Testis (tissue), 3 donors: ENCODE measurements around the gene LLPH. TPM values are rescaled to one million over a fixed set of nuclear protein-coding genes. Genes with fewer than 3 reads are reported as not detected.

Experiments
- DNase-seq: peaks from one replicate; pipeline ENCODE4 v3.0.0-alpha.2; 2019
- H3K27ac ChIP-seq, 2 donors: fragments of 200-600 bp; sonication (generic); one replicate each; pipeline ENCODE4 v1.5.1; 2019
- H3K27me3 ChIP-seq: fragments of 200-600 bp; sonication (generic); one replicate; pipeline ENCODE4 v1.5.1; 2019
- H3K36me3 ChIP-seq: fragments of 200-600 bp; sonication (generic); one replicate; pipeline ENCODE4 v1.5.1; 2017; ENCODE audit warnings: low read depth; ENCODE audit errors: missing control alignments
- H3K4me1 ChIP-seq: fragments of 200-600 bp; sonication (generic); one replicate; pipeline ENCODE4 v1.5.1; 2019
- H3K4me3 ChIP-seq, 2 donors: fragments of 200-600 bp; sonication (generic); one replicate each; pipeline ENCODE4 v1.5.1; 2017 to 2019
- H3K9me3 ChIP-seq: fragments of 200-600 bp; sonication (generic); one replicate; pipeline ENCODE4 v1.5.1; 2017
- POLR2A ChIP-seq: fragments of 450-650 bp; IDR thresholded peaks from one replicate; pipeline ENCODE4 v1.6.1; 2017; ENCODE audit warnings: antibody characterized with exemption, mild to moderate bottlenecking, moderate library complexity
- WGBS, 2 donors: methylation state at CpG; one replicate each; pipeline ENCODE4 v1.1.5; 2018; 5-methylcytosine and 5-hydroxymethylcytosine counted together
- intact Hi-C: fragments of 100-400 bp; cut with DNase I; formaldehyde crosslinking; loops from one replicate; pipeline ENCODE4 v1.15.1; 2023; ENCODE audit warnings: low total_unique reads
- polyA plus RNA-seq: library from polyadenylated mRNA; stranded (reverse); fragments of 350-450 nt; fragmentation: Illumina TruSeq; extraction: RNeasy Lipid Tissue Mini Kit (QIAGEN cat#74804); gene quantifications from one replicate; pipeline ENCODE4 v1.2.3, GENCODE V29; 2014; ENCODE audit warnings: low read depth, low replicate concordance; ENCODE audit not compliant: insufficient read depth
- total RNA-seq, 2 donors: library from RNA; depleted of rRNA; stranded (reverse); fragments of >200 nt; gene quantifications; one replicate each; pipeline ENCODE4 v1.2.3, GENCODE V29; 2016
- TF ChIP-seq, protein P1 (sequence below), 3 experiments: fragments of 450-650 bp in 2 of 3; fragments of 200-600 bp in 1 of 3; sonication (generic) in 1 of 3; IDR thresholded peaks; one replicate each; pipeline ENCODE4 v1.5.1; 2016 to 2019; ENCODE audit warnings: antibody characterized with exemption in 3 of 3, mild to moderate bottlenecking in 2 of 3, moderate library complexity in 1 of 3

The LLPH gene
- total and polyA plus RNA-seq, 3 donors from 2014 or later = 12.9 to 36.5 (median 17.3) TPM

DNA sequence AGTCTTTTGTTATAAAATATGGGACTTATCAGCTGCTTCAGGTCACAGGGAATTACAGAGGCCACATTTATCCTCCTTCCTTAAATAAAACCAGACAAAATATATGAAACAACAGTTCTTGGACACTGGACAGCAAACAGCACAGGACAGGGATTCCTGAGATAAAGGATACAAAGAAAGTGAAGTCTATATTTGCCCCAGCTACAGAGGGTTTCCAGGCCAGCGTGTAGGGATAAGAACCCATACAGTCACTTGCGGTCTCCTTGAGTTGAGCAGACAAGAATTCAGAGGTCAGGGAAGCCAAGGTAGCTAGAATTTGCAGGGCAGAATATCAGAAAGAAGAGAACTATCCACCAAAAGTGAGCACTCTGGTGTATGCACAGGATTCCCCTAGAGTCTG, 8.8 kb upstream of the LLPH start:
- no peaks in the 10 kb centered on the region for H3K9me3 ChIP-seq
- no peak for DNase-seq
- no peak overlapping the region for H3K27ac ChIP-seq
- H3K4me3 ChIP-seq = no peak overlapping the region
- H3K36me3 ChIP-seq = no peaks in the 10 kb centered on the region
- intact Hi-C loops = no loop called here
- no peaks in the 10 kb centered on the region for H3K27me3 ChIP-seq
- WGBS, 2 donors = 96% methylated on average over 2 of the region's 2 CpGs
- H3K4me1 ChIP-seq = no peaks in the 10 kb centered on the region
- TF ChIP-seq POLR2A = no peak
- TF ChIP-seq, protein P1, sequence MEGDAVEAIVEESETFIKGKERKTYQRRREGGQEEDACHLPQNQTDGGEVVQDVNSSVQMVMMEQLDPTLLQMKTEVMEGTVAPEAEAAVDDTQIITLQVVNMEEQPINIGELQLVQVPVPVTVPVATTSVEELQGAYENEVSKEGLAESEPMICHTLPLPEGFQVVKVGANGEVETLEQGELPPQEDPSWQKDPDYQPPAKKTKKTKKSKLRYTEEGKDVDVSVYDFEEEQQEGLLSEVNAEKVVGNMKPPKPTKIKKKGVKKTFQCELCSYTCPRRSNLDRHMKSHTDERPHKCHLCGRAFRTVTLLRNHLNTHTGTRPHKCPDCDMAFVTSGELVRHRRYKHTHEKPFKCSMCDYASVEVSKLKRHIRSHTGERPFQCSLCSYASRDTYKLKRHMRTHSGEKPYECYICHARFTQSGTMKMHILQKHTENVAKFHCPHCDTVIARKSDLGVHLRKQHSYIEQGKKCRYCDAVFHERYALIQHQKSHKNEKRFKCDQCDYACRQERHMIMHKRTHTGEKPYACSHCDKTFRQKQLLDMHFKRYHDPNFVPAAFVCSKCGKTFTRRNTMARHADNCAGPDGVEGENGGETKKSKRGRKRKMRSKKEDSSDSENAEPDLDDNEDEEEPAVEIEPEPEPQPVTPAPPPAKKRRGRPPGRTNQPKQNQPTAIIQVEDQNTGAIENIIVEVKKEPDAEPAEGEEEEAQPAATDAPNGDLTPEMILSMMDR (IDR thresholded peaks at IDR 0.05) = no peak

DNA sequence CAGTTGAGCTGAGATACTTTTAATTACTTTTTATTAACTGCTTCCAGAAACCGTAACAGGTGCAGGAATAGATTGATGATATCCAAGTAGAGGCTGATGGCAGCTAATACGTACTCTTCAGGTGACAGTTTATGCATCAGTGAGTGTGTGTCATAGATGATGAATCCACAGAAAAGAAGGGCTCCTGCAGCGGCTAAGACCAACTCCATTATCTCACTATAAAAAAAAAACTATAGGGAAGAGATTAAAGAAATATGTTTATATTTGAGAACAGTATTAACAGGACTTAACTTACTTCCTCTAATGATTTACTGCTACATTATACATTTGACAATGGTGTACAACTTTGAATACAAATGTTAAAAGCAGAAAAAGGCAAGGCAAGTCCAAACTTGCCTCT, 7.4 kb upstream of the LLPH start:
- Histone ChIP-seq H3K9me3 (no peaks in the 10 kb centered on the region), H3K36me3 (no peaks in the 10 kb centered on the region), H3K27me3 (no peaks in the 10 kb centered on the region), H3K27ac (no peak overlapping the region), H3K4me3 (no peak overlapping the region), H3K4me1 (no peaks in the 10 kb centered on the region)
- WGBS, 2 donors = 93 to 94% methylated on average over 3 of the region's 3 CpGs
- intact Hi-C loops = no loop called here
- no peak for DNase-seq
- TF ChIP-seq, protein P1 (IDR thresholded peaks at IDR 0.05) = no peak
- TF ChIP-seq POLR2A = no peak

DNA sequence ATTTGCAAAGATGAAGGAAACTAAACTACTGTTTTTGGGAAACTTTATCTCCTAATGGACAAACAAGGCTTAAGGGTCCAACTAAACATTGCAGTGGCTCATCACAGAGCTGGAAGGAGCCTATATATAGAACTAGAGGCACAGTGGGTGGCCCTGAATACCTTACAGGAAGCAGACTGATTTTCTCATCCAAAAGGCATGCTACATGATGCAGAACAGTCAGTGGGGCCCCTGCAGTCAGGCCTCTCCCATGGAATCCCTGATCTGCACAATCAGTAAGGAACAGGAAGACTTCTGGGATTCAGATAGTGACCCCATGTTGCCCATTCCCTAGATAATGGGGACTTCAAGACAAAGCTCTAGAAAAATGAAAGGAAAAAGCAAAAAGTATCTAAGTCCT, 1.9 kb upstream of the LLPH start:
- TF ChIP-seq, protein P1 (IDR thresholded peaks at IDR 0.05) = no peak
- TF ChIP-seq POLR2A = no peak
- Histone ChIP-seq H3K27me3 (no peaks in the 10 kb centered on the region), H3K36me3 (no peaks in the 10 kb centered on the region), H3K4me3 (no peak overlapping the region), H3K27ac (no peak overlapping the region), H3K4me1 (peaks cover 18% of the 10 kb centered on the region), H3K9me3 (no peaks in the 10 kb centered on the region)
- intact Hi-C loops = no loop called here
- no peak for DNase-seq

DNA sequence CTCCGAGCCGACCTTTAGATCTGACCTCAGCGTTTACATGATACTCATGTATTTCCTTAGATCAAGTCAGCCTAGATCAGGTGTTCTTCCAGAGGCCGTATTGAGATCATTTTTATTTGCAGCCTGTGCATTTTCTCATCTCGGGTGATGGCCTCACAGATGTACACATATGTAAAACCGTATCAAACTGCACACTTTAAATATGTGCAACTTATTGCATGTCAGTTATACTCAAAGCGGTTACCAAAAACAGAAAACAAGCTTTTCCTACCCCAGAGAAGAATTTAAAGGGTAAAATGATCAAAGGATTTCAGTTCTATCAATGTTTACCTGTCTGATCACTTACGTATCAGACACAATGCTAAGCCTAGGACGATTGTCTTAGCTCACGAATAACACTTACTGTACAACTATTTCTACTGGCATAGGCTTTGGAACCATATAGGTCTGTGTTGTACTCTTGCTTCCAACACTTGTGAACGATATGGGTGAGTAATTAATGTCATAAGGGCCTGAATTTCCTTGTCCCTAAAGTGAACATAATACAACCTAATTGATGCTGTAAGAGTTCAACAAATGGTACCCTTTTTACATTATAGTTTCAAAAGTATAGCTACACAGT, 628 bp upstream of the LLPH start:
- Histone ChIP-seq H3K4me3 (peak overlapping the region; percentile 87 to 98), H3K27me3 (no peaks in the 10 kb centered on the region), H3K36me3 (no peaks in the 10 kb centered on the region), H3K27ac (peak overlapping the region in 1 of 2 donors; percentile 69), H3K9me3 (no peaks in the 10 kb centered on the region), H3K4me1 (peaks cover 18% of the 10 kb centered on the region)
- no peak for DNase-seq
- intact Hi-C loops = no loop called here
- TF ChIP-seq, protein P1 (IDR thresholded peaks at IDR 0.05) = no peak
- TF ChIP-seq POLR2A = no peak
- 5% methylated on average over 11 of the region's 11 CpGs for WGBS, 2 donors

GRCh38 chr12:66129934-66130266, 650 bp downstream of the LLPH start:
- Histone ChIP-seq H3K4me1 (peaks cover 18% of the 10 kb centered on the region), H3K36me3 (no peaks in the 10 kb centered on the region), H3K27ac (peak overlapping the region; percentile 21 to 69), H3K27me3 (no peaks in the 10 kb centered on the region), H3K4me3 (peak overlapping the region; percentile 87 to 98), H3K9me3 (no peaks in the 10 kb centered on the region)
- no peak for DNase-seq
- intact Hi-C loops = no loop called here
- TF ChIP-seq, protein P1 (IDR thresholded peaks at IDR 0.05) = no peak
- TF ChIP-seq POLR2A = no peak
- WGBS, 2 donors = 1% methylated on average over 8 of the region's 8 CpGs
